BE2C (cell line): ENCODE measurements around the gene JPH2.

Source experiments
- DNase-seq: peaks from one replicate; pipeline ENCODE4 v3.0.0-alpha.2; 2020
- H3K27me3 ChIP-seq: fragments of 250-450 bp; sonication (Bioruptor Pico); 2 replicates; pipeline ENCODE4 v1.5.1; 2020; ENCODE audit warnings: mild to moderate bottlenecking
- H3K36me3 ChIP-seq: fragments of 250-450 bp; sonication (Bioruptor Pico); 2 replicates; pipeline ENCODE4 v1.5.1; 2020; ENCODE audit warnings: mild to moderate bottlenecking
- H3K4me1 ChIP-seq: fragments of 250-450 bp; sonication (Bioruptor Pico); 2 replicates; pipeline ENCODE4 v1.5.1; 2020
- H3K4me3 ChIP-seq: 2 replicates; pipeline ENCODE4 v1.5.1; 2011; ENCODE audit warnings: low read depth, low read length
- H3K9me3 ChIP-seq: fragments of 250-450 bp; sonication (Bioruptor Pico); 2 replicates; pipeline ENCODE4 v1.5.1; 2020
- CTCF ChIP-seq: IDR thresholded peaks from 2 replicates; pipeline ENCODE4 v1.5.1; 2012; ENCODE audit warnings: mild to moderate bottlenecking, low read depth, low read length

JPH2 gene

GRCh38 chr20:44113618-44114376 lies 73.2 kb downstream of the JPH2 start:
- Histone ChIP-seq H3K4me1 (no peaks in the 10 kb centered on the region), H3K36me3 (no peaks in the 10 kb centered on the region), H3K27me3 (peaks cover 10% of the 10 kb centered on the region), H3K4me3 (no peak overlapping the region), H3K9me3 (no peaks in the 10 kb centered on the region)
- DNase-seq: no peak
- no peak for TF ChIP-seq CTCF

DNA sequence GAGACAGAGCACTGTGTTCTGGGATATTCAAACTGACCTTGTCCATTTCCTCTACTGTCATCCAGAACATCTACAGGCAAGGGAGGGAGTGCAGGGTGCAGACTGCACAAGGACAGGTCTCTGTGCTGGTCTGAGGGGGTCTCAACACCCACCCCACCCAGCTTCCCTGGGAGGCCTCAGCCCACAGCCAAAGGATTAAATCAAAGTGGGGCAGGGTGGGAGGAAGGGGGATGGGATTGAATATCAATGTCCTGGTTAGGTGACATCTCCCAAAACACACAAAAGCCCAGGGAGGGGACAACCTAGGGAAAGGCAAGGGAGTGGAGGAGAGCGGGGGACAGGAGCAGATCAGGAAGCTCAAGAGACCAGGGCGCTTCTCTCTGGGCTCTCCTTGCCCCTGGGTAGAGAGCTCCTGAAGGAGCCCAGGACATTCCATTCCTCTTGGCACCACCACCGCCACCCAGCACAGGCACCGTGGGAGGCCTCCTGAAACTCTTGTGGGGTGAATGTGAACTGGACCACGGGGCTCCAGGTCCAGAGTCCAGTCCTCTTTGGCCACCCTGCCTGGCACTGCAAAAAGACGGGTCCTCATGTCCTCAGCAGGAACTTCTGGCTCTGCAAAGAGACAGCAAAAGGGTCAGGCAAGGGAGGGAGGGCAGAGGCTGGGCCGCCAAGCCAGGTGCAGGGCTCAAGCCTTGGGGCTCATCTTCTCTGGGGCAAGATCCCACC lies 73.9 kb downstream of the JPH2 start:
- Histone ChIP-seq H3K27me3 (peaks cover 10% of the 10 kb centered on the region), H3K36me3 (no peaks in the 10 kb centered on the region), H3K9me3 (no peaks in the 10 kb centered on the region), H3K4me1 (no peaks in the 10 kb centered on the region), H3K4me3 (no peak overlapping the region)
- no peak for DNase-seq
- no peak for TF ChIP-seq CTCF

DNA sequence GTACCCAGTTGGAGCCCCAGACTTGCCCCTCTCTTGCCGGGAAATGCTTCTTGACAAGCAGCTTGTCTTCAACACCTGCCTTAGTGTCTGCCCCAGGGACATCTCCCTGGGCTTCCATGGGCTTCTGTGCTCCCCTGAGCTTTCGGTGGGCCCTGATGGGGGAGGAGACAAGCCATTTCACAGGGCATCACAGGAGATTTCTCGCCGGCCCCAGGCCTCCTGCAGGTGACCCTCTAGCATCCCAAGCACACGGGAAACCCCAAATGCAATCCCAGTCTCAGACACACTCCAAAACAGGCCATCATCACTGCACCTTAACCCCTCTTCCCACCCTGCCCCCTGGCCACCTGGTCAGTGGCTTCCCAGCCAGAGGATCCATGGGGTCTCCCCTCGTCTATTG lies 74.5 kb downstream of the JPH2 start:
- Histone ChIP-seq H3K27me3 (peaks cover 10% of the 10 kb centered on the region), H3K4me3 (no peak overlapping the region), H3K36me3 (no peaks in the 10 kb centered on the region), H3K4me1 (no peaks in the 10 kb centered on the region), H3K9me3 (no peaks in the 10 kb centered on the region)
- no peak for DNase-seq
- TF ChIP-seq CTCF: no peak

DNA sequence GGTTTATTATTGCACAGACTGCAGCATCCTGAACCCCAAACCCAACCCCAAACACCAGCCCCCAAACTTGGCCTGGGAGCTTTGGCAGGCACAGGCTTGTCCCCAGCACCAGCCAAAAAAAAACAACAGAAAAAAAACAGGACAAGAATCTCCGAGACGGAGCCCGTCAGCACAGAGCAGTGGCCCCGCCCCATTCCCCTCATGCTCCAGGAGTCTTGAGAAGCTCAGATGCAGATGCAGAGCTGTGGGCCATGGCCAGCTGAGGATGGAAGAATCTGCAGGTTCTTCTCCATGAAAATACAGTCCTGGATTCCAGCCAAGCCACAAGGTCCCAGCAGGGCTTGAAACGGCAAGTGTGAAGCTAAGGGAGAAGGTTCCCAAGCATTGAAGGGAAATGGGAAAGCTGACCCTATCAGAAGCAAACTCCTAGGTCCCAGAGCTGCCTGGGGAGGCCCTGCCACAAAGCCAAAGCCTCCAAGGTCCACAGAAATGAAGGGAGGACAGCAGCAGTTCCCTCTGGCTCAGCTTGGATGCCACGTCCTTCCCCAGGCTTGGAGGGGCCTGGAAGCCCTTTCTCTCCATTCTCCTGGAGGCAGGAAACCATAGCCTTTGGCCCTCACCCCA lies 75.2 kb downstream of the JPH2 start:
- DNase-seq: no peak

GRCh38 chr20:44110816-44111568 lies 76.0 kb downstream of the JPH2 start:
- Histone ChIP-seq H3K36me3 (no peaks in the 10 kb centered on the region), H3K4me3 (no peak overlapping the region), H3K4me1 (no peaks in the 10 kb centered on the region), H3K9me3 (no peaks in the 10 kb centered on the region), H3K27me3 (peaks cover 6% of the 10 kb centered on the region)
- TF ChIP-seq CTCF: no peak
- no peak for DNase-seq

More for the DNA sequence above, 75.2 kb downstream of the JPH2 start:
- no peaks in the 10 kb centered on the region for H3K36me3 ChIP-seq
- peaks cover 10% of the 10 kb centered on the region for H3K27me3 ChIP-seq
- TF ChIP-seq CTCF: no peak
- H3K4me3 ChIP-seq: no peak overlapping the region
- H3K4me1 ChIP-seq: no peaks in the 10 kb centered on the region
- no peaks in the 10 kb centered on the region for H3K9me3 ChIP-seq
